GM18873 (cell line): ENCODE measurements around the gene CD300LF.

Experiments used
- ATAC-seq: cut with Tn5 transposase; IDR thresholded peaks from one replicate; pipeline ENCODE4 v1.9.1; 2021; ENCODE audit warnings: mild to moderate bottlenecking, moderate library complexity, moderate number of reproducible peaks; ENCODE audit not compliant: unreplicated experiment, low FRiP score

The CD300LF gene

DNA sequence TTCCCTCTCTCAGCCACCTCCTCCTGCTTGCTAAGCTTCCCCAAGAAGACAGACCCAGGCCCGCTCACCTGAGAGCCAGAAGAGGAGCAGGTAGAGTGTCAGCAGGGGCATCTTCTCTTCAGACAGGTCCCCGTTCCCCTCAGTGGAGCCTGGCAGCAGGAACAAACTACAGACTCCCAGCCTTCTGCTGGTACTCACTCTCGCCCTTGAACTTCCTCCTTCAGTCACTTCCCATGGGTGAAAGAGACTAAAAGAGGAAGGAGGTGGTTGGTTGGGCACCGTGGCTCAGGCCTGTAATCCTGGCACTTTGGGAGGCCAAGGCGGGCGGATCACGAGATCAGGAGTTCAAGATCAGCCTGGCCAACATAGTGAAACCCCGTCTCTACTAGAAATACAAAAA is at the start of gene CD300LF:
CD300LF (minus strand) TSS at position 168 of the 400 bp plus-strand sequence; CDS start at position 111, 57 bp downstream.
- ATAC-seq: no peak

GRCh38 chr17:74761931-74762330 is 49.2 kb upstream of the CD300LF start:
- no peak for ATAC-seq

- ATAC-seq: no peak
Measured at GRCh38 chr17:74761419-74761818, 48.7 kb upstream of the CD300LF start.

GRCh38 chr17:74760404-74761105 is 47.8 kb upstream of the CD300LF start:
- no peak for ATAC-seq

DNA sequence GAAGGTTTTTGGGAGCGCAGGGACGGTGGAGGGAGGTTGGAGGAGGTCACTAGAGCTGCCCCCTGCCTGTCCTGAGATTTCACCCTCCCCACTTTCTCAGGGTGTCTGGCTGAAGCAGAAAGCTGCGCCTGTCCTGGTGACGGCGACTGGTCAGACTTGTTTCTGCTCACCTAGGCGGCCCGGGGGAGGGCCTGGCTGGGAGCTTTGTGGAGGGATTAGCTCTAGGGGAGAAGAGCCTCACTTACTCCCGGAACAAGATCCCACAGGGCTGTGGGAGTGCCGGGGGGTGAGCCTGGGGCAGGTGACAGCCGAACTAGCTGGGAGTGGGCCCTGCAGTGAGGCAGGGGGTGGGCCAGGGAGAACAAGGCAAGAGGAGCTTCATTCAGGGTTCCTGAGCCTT is 47.2 kb upstream of the CD300LF start:
- no peak for ATAC-seq

DNA sequence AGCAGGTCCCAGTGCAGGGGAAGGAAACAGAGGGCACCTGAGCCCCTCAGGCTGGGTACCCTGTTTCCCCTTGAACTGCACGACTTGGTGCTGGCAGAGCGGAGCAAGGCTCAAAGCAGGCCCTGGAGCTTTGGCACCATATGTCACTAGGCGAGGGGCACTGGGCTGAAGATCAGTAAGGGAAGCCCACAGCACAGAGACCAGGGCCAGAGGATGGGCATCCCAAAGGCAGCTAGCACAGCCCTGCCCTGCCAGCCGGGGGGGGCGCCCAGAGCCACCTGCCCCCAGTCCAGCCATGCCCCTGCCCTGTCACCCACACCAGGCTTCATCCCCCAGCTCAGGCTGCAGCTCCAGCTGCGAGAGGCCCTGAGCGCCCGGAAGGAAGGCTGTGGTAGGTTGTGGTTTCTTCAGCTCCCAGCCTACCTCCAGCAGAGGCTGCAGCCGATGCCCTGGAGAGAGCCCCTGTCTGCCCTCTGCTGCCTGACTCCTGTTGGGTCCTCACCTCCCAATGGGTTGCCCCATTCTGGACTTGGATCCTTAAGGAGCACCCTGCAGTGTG is 46.6 kb upstream of the CD300LF start:
- ATAC-seq: no peak

GRCh38 chr17:74758848-74759168 is 46.1 kb upstream of the CD300LF start:
- ATAC-seq: no peak

DNA sequence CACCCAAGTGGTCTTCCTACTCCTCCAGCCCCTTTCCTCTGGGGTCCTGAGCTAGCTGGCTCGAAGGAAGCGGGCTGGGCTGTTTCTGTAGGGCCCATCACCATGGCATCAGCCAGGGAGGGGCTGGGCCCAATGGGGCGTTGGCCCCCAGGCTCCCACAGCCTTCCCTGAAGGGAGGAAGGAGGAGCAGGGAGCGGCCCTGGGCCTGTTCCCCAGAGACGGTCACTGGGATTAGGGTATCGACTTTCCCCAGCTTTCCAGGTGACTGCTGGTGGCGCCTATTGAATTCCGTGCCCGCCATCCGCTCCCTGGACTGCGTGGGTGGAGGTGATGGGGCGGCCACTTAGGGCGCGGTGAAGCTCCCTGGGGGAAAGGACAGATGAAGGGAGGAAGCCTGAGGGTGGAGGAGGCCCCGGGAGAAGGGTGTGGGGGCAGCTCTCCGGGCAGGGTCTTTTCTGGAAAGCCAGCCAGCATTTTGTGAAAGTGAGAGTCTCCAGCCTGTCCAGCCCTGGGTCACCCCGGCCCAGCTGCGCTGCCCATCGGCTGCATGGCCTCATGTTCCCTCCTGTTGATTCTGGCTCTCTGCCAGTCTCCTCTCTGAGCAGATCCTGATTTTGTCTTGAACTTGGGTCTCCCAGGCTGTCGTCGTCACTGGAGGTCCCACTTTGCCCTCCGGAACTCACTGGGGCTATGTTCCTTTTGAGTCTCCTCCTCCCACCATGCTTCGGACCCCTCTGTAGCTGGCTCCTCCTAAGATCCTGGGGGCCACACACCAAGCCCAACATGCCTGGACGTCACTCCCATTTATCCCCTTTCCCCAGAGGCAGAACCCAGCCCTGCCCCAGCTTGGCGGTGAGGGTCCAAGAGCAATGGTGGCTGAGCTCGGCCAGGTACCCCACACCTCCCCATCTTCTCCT is 45.5 kb upstream of the CD300LF start:
- ATAC-seq: no peak

GRCh38 chr17:74757502-74757901 is 44.8 kb upstream of the CD300LF start:
- no peak for ATAC-seq

DNA sequence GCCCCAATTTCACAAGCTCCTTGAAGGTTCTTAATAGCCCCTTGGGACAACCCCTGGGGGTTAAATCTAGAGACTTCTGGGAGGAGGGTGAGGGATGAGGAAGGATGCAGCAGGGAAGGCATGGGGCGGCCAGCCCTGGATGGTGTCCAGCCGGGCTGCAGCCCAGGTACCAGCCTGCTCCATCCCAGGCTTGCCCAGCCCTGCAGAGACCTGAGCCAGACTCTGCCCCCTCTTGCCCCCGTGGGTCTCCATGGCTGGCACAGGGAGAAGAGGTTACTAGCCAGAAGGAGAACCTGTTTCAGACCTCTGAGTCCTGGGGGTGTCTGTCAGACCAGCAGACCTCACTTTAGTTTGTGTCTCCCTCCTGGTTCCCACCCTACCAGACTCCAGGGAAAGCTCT is 44.2 kb upstream of the CD300LF start:
- no peak for ATAC-seq

DNA sequence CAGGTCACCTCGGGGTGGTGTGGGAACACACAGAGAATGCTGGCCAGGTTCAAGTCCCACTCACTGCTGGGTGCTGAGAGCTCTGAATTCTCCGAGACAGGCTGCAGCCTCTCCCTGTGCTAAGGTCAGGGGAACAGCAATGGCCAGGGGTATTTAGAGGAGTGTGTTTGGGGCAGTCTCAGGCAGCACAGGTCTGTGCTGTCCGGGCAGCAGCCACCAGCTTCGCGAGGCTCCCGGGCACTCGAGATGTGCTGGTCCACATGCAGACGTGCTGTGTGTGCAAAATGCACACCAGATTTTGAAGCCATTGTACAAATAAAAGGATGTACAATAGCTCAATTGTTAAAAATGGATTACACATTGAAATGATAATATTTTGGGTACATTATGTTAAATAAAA is 42.8 kb upstream of the CD300LF start:
- ATAC-seq: no peak

DNA sequence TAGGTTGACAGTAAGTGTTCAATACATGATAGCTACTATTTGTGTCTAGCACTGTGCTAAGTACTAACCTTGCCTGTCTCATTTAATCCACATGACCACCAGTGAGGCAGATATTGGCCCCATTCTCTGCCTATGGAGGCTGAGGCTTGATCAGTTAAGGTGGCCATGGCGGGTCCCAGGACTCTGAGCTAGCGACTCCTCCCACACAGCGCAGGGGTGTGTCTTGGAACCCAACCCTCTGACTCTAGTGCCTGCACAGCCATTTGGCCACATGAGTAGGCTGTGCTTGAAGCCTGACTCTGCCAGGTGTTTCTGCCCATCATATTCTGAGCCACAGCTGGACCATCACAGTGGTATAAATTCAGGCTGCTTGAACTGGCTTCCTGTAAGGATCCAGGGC is 42.1 kb upstream of the CD300LF start:
- ATAC-seq: no peak

DNA sequence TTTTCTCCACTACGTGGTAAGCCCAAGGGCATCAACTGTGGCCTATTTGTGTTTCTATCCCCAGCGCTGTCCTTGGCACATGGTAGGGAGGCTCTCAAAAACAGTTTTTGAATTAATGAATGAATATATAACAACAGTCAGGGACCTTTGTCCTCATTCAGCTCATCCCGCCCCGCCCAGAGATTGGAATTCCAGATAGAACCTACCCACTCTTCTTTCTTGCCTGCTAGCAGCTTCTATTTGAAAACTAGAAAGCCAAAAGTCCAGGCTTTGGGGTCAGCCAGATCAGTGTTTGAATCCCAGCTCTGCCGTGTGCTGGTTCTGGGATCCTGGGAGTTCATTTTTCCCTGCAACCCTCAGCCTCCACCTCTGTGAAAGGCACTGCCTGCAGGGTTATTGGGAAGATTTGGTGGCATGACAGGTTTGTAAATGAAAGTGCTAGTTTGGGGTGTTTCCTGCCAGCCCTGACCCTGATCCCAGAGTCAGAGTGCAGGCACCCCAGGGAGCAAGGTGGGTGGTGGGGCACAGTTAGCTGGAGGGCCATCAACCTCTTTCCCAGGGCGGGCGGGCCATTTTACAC is 40.2 kb upstream of the CD300LF start:
- ATAC-seq: no peak

- ATAC-seq: no peak
Measured at GRCh38 chr17:74752415-74752814, 39.7 kb upstream of the CD300LF start.

GRCh38 chr17:74750327-74751069 is 37.8 kb upstream of the CD300LF start:
- no peak for ATAC-seq

- ATAC-seq: no peak
Measured at GRCh38 chr17:74750039-74750326, 37.3 kb upstream of the CD300LF start.

DNA sequence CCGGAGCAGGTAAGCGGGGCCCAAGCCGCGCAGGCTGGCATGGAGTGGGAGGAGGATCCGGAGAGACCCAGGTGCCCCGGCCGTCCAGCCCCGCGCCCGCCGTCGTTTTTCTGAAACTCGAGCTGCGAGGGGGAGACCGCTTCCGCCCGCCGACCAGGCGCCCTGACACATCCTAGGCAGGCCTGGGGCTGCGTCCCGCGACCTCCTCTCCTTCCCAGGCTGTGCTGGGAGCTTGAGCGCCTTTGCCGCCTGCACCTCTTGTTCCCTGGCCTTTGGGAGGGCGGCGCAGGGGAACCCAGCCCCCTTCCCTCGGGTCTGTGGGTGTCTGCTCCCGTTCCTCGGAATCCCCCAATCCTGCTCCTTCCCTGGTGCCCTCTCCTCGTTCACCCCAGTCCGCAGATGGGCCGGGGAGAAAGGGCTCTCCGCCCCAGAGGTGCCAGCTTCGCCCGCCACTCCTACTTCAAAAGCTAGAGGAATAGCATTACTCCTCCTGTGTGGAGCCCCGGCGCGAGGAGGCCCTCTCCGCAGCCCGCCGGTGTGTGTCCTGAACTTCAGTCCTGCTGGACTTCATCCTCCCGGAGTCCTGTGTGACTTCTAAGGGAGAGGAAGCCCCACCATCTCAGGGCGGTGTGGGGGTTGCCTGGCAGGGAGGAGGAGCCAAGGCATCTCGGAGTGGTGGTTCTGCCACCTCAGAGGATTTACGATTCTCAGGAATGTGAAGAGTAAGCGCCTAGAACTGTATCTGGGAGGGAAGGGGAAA is 36.7 kb upstream of the CD300LF start:
- no peak for ATAC-seq

GRCh38 chr17:74748529-74749278 is 36.0 kb upstream of the CD300LF start, which contains the start of gene NHERF1:
TSS of gene NHERF1 (plus strand) at chr17:74748628. CDS start at chr17:74748847, 219 bp downstream.
- ATAC-seq: peak; percentile 59

DNA sequence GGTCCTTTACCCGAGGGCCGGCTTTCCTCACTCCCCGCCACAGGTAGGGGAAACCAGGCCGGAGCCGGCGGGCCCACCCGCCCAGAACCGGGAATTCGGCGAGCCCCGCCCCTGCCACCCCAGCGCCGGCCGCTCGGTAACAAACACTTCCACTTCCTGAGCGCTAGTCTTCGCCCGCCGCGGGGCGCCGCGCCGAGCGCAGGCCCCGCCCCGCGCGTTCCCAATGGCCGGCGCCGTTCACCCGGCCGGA is 35.5 kb upstream of the CD300LF start:
- ATAC-seq: no peak
